Fibroblast of skin of left biceps (primary cell): Measurements from ENCODE around the gene PKP3.
"Not testable (repeated sequence)": the region's sequence is repeated elsewhere in the genome, so short reads cannot be mapped to it uniquely, and the experiment has no call there.

Experiments
- DNase-seq, 2 experiments: peaks; one replicate each; pipeline ENCODE4 v3.0.0-alpha.2; 2013; ENCODE audit warnings: low read depth in 2 of 2

The PKP3 gene

DNA sequence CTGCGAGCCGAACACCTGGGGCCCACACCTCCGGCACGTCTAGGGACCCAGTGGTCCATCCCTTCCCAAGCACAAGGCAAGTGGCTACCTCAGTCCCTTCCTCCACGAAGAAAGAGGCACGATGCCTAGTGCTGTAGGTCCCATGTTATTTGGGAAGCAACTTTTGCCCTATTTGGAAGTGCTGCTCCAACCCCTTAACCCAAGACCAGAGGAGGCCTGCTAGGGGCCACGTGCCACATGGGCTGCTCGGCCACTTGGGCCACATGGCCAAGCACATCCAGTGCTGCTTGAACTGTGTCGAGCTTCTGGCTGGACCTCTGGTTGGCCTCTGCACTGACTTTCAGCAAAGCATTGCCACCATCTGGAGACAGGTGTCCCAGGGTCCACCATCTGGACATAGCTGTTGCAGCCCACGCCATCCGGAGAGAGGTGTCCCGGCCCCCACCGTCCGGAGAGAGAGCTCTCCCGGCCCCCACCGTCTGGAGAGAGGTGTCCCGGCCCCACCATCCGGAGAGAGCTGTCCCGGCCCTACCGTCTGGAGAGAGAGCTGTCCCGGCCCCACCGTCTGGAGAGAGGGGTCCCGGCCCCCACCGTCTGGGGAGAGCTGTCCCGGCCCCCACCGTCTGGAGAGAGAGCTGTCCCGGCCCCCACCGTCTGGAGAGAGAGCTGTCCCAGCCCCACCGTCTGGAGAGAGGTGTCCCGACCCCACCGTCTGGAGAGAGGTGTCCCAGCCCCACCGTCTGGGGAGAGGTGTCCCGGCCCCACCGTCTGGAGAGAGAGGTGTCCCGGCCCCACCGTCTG is 31.2 kb upstream of the PKP3 start:
- DNase-seq: no peak

DNA sequence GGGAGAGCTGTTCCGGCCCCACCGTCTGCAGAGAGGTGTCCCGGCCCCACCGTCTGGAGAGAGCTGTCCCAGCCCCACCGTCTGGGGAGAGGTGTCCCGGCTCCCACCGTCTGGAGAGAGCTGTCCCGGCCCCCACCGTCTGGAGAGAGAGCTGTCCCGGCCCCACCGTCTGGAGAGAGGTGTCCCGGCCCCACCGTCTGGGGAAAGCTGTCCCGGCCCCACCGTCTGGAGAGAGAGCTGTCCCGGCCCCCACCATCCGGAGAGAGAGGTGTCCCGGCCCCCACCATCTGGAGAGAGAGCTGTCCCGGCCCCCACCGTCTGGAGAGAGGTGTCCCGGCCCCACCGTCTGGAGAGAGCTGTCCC is 30.6 kb upstream of the PKP3 start:
- not testable (repeated sequence) for DNase-seq

DNA sequence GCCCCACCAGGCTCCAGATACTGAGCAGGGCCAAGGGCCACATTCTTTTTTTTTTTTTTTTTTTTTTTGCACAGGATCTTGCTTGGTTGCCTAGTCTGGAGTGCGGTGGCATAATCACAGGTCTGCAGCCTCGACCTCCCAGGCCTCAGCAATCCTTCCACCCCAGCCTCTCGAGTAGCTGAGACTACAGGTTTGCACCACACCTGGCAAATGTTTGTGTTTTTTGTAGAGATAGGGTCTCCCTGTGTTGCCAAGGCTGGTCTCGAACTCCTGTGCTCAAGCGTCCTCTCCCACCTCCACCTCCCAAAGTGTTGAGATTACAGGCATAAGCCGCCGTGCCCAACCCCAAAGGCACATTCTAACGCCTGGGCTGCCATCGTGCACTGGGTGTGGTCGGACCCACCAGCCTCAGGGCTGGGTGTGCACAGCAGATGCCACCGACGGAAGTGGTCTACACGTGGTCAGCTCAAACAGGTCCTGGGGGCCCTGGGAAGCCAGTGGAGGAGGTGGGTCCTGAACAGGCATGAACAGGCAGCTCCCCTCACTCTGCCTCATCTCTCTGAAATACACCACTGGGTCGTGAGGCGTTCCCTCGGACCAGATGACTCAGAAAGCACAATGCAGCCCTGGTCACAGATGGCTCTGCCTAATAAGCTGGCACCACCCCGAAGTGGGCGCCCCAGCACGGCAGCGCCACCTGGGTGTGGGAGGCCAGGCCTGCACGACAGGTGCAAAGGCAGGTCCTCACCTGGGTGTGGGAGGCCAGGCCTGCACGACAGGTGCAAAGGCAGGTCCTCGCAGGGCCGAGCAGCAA is 29.9 kb upstream of the PKP3 start:
- DNase-seq: no peak

DNA sequence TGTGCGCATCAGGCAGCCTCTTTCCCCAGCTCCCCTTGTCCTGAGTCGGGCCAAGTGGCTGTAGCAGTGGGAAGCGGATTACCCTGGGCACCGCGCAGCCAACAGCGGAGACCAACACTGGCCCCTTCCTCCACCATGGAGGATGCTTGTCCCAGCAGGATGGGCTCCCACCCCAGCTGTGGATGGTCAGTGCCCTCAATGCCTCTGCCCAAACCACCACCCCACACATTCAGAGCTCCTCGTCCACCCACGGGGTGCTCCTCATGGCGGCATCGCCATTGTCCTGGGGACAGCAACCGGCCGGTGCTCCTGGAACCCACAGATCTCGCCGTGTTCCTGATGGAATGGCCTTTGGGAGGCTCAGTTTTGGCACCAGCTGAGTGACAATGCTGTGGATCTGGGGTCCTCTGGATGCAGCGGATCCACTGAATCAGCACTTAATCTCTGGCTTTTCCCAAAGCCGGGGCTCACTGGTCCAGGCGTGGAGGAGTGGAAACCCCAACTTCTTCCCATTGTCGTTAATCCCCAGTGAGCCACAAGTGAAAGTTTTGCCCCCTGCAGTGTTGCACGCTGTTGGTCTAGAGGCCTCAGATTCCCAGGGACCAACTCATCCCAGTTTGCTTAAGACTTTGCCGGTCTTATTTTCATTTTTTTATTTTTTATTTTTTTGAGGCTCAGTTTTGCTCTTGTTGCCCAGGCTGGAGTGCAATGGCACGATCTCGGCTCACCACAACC is 28.9 kb upstream of the PKP3 start:
- DNase-seq: no peak

DNA sequence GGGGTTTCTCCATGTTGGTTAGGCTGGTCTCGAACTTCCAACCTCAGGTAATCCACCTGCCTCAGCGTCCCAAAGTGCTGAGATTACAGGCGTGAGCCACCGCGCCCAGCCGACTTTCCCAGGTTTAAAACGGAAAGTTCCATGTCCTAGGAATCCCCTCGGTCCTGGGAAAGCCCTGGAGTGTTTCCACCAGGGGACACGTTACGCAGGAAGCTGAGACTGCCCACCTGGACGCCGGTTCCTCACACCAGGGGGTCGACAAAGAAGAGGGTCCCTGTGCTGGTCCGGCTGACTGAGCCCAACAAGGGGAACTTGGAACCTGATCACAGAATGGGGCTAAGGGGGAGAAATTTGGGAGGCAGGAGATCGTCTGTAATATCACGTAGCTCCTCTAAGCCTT is 28.2 kb upstream of the PKP3 start:
- DNase-seq: no peak

DNA sequence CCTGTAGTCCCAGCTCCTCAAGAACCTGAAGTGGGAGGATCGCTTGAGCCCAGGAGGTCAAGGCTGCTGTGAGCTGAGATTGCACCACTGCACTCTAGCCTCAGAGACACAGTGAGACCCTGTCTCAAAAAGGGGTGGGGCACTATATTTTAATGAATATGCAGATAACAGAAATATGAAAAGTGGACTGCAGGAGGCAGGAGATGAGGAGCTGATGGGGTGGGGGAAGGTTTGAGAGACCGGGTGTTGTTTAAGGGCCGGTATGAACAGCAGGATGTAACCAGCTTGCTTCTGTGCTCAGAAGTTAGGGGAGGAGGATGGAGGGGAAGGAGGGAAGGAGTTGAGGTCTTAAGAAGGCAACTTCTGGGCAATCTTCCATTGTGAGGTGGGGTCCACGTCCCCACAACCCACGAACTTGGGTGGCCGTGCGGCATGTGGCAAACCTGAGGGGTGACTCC is 26.0 kb upstream of the PKP3 start:
- DNase-seq: no peak

DNA sequence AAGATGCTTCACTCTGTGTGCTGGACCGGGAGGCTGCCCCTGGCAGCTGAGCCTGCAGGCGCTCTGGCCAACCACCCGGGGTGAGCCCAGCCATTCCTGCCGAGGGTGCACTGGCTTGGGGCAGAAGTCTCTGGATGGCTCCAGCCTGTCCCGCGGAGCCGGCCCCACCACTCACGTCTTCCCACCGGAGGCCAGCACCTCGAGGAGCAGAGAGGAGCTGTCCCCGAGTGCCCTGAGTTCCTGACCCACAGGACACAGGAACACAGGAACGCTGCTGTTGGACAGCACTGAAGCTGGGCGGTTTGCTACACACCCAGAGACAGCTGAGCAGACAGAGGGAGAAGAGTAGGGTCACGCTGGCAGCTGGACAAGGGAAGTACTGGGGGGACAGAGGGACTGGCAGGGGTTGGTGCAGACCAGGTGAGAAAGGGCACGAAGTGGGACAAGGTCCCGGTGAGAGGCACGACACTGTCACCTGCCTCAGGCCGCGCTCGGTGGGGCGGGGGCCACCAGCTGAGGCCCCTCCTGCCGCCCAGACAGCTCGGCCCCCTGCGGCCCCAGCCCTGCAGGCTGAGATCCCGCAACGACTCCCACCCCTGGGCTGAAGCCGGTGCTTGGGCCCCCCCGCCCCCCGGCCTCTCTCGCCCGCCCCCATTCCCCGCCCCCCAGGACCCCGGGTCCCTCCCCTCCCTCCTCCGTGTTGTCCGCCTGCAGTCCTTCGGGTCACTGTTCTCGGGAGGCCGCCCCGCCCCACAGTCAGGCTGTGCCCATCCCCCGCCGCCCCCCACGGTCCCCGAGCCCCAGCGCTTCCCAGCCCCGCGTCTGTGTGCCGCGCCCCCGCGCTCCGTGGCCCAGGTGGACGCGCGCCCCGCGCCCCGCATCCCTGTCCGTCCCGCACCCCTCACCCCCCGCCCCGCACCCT is 25.3 kb upstream of the PKP3 start:
- DNase-seq: no peak

DNA sequence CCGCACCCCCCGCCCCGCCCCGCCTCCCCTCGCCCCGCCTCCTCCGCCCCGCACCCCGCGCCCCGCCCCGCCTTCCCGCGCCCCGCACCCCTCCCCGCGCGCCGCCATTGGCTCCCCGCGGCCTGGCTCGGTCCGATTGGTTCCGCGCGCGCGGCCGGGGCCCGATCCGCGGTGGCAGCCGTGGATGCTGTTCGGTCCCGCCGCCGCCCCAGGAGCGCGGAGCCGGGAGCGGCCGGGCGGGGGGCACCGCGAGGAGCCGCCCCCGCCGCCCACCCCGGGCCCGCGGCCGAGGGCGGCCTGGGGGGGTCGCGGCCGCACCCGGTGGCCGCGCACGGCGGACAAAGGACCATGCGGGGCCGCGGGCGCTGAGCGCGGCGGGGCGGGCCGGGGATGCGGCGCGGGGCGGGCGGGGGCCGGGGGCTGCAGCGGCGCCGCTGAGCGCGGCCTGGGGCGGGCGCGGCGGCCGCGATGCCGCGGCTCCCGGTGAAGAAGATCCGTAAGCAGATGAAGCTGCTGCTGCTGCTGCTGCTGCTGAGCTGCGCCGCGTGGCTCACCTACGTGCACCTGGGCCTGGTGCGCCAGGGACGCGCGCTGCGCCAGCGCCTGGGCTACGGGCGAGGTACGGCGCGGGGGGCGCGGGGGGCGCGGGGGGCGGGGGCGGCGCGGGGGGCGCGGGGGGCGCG is 24.5 kb upstream of the PKP3 start, which contains the start of gene B4GALNT4:
B4GALNT4 (plus strand) TSS at position 164 of the 683 bp plus-strand sequence; CDS start at position 469, 305 bp downstream.
- DNase-seq: no peak

DNA sequence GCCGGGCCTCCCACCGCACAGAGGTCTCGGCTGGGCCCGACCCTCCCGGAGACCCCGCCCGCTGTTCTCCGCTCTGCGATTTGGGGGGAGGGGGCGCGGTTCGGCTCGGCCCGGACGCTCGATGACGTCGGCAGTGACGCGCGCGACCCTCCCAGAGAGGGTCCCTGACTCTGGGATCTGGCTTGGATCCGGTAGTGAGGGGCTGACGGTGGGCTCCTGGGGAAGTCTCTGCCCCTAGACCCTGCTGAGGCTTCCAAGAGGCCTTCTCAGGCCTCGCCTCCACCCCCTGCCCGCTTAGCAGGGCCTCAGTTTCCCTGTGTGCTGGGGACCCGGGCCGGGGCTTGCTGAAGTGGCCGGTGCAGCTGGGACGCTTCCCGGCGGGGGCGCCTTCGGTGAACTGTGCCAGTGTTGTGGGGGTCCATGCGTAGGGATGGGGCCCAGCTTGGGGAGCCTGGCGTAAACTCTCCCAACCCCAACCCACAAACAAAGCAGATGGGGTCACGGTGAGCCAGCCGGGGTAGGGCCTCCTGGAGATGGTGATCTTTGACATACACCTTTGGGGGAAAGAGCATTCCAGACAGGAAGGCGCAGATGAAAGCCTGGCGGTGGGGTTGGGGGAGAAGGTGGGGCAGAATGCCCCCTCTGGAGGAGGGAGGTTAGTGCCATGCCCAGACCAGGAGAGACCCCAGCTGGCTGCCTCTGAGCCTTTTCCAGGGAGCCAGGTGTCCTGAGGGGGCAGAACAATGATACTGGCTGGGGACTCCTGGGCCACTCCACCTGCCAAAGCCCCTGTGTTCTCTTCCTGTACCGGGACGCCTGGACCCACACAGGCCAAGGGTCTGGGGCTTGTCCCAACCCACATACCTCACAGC is 23.7 kb upstream of the PKP3 start:
- DNase-seq: no peak

DNA sequence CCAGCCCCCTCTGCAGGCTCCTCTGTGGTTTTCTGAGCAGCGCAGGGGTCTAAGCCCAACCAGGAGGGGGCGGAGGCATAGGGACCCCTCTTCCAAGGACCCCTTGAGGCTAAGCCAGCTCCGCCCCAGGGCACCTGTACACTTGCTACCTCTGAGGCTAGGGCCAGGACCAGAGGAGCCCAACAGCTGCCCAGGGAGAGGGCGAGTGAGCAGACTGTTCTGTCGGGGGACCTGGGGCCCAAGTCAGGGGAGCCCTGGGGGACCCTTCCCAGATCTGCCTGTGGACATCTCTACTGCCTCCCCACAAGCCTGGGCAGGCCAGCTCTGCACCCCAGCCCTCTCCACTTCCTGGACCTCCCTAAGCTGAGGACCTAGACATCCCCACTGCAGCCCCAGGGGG is 23.0 kb upstream of the PKP3 start:
- DNase-seq: no peak

DNA sequence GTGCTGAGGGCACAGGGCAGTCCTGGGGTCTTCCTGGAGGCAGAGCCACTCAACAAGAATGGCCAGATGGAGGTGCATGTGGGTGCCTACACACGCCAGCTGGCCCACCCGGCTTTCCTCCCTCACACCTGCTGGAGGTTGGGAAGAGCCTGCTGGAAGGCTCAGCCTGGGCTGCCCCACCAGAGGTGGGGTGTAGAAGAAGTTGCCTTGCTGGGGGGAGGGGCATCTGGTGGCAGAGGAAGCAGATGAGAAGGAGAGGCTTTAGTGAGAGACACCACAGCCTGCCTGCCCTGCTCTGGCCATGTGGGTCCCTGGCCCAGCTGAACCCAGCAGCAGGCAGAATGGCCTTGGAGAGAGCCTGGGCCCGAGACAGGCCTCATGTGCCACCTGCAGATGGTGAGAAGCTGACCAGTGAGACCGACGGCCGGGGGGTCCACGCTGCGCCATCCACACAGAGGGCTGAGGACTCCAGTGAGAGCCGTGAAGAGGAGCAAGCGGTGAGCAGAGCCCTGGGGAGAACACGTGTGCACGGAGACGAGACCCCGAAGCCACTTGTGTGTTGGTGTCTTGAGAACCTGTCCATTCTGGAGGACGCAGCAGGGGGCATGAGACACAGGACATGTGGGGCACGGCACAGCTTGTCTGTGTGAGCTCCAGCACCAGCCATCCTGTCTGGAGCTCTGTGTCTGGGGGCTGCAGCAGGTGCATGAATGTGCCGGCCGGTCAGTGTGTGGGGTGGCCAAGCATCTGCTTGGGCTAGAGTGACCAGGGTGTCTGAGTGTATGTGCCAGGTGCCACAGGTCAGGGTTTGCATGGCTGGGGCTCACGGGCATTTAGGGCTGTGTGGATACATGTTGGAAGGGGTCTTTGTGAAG is 22.1 kb upstream of the PKP3 start:
- no peak for DNase-seq

DNA sequence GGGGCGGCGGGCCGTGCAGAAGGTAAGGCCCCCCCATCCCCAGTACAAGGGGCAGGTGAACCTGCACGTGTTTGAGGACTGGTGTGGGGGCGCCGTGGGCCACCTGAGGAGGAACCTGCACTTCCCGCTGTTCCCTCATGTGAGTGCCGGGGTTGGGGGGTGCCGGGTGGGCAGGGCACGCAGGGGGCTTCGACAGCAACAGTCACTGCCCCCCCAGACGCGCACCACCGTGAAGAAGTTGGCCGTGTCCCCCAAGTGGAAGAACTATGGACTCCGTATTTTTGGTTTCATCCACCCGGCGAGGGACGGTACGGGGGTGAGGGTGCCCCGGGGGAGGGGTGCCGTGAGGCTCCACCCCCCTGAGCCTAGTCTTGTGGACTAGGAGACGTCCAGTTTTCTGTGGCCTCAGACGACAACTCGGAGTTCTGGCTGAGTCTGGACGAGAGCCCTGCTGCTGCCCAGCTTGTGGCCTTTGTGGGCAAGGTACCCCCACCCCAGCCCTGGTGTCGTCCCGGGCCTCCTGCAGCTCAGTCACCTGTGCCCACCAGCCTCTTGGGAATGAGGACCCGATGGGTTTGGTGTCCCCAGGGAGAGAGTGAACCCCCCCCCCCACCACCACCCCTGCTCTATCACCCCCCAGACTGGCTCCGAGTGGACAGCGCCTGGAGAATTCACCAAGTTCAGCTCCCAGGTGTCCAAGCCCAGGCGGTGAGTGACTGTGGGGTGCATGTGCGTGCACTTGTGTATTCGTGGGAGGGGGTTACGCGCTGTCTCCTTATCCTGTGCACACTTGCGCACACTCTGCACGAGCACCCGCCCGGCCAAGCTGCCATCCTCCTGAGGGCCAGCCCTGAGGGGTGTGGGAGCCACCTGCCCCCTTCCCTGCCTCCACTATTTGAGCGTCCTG is 20.9 kb upstream of the PKP3 start:
- DNase-seq: no peak

DNA sequence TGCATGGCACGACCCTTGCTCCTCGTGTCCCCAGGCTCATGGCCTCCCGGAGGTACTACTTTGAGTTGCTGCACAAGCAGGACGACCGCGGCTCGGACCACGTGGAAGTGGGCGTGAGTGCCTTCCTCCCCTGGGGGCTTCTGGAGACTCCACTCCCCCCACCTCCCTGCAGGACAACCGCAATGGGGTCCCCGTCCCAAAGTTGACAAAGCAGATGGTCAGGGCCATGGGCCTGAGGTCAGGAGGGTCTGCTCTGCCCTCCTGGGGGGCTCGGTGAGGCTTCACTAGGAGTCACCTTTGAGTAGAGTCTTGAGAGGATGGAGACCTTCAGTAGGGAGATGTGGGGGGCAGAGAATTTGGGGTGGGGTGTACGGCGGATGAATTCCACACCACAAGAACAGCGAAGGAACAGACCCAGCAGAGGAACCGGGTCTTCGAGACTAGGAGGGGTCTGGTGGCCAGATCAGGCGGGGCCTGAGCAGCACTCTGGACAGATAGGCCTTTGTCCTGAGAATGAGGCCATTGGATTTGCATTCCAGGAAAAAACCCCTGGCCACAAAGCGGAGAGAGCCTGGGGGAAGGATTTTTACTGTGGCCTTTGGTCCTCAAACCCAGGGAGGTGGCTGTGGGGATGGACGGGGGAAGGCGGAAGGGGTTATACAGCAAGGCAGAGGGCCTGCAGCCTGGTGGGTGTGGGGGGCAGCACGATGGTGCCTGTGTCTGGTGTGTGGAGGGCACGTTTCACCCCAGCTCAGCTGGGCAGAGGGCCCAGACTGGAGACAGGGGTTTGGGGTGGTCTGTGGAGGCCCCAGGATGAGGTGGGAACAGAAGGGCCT is 20.1 kb upstream of the PKP3 start:
- no peak for DNase-seq

DNA sequence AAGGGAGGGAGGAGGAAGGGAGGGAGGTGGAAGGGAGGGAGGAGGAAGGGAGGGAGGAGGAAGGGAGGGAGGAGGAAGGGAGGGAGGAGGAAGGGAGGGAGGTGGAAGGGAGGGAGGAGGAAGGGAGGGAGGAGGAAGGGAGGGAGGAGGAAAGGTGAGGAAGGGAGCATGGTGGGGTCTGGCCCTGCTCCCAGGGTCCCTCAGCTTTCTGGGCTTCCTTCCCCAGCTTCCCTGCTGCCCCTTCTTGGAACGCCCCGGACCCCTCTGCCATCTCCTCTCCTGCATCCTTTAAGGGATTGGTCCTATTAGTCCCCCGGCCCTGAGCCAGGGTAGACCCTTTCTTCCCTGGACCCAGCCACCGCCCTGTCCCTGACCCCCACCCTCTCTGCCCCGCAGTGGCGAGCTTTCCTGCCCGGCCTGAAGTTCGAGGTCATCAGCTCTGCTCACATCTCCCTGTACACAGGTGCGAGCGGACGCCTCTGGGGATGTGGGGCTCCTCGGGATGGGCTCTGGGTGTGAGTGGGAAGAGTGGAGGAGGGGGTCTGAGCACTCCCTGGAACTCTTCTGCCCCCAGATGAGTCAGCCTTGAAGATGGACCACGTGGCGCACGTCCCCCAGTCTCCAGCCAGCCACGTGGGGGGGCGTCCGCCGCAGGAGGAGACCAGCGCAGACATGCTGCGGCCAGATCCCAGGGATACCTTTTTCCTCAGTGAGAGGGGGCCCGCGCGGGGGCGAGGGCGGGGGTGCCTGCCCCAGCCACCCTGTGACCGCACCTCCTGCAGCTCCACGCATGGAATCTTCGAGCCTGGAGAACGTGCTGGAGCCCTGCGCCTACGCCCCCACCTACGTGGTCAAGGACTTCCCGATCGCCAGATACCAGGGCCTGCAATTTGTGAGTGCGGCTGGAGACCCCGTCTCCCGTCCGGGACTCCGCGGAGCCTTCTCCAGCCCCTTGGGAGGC is 18.7 kb upstream of the PKP3 start:
- DNase-seq: no peak

DNA sequence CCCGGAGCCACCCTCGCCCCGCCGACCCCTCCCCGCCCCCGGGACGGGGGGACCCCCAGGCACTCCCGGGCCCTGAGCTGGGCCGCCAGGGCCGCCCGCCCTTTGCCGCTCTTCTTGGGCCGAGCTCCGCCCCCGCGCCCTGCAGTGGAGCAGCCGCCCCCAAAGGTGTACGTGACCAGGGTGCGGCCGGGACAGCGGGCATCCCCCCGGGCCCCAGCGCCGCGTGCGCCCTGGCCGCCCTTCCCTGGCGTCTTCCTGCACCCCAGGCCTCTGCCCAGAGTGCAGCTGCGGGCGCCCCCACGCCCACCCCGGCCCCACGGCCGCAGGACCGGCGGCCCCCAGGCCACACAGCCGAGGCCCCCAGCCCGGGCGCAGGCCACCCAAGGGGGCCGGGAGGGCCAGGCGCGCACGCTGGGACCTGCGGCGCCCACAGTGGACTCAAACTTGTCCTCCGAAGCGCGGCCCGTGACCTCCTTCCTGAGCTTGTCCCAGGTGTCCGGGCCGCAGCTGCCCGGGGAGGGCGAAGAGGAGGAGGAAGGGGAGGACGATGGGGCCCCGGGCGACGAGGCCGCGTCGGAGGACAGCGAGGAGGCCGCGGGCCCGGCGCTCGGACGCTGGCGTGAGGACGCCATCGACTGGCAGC is 17.4 kb upstream of the PKP3 start:
- DNase-seq: no peak
